WERI-Rb-1 (cell line): ENCODE measurements around the gene CD80.
"Not testable (repeated sequence)": the region's sequence is repeated elsewhere in the genome, so short reads cannot be mapped to it uniquely, and the experiment has no call there.

Source experiments
- DNase-seq: peaks from one replicate; pipeline ENCODE4 v3.0.0-alpha.2; 2020
- H3K27ac ChIP-seq: fragments of 250-450 bp; sonication (Bioruptor Pico); 2 replicates; pipeline ENCODE4 v1.5.1; 2020; ENCODE audit warnings: mild to moderate bottlenecking, moderate library complexity
- H3K27me3 ChIP-seq: fragments of 250-450 bp; sonication (Bioruptor Pico); 2 replicates; pipeline ENCODE4 v1.5.1; 2021; ENCODE audit warnings: mild to moderate bottlenecking, low read depth, moderate library complexity; ENCODE audit not compliant: insufficient read depth, severe bottlenecking
- H3K36me3 ChIP-seq: fragments of 250-450 bp; sonication (Bioruptor Pico); 2 replicates; pipeline ENCODE4 v1.5.1; 2020; ENCODE audit warnings: mild to moderate bottlenecking, moderate library complexity
- H3K4me3 ChIP-seq: 2 replicates; pipeline ENCODE4 v1.5.1; 2011; ENCODE audit warnings: low read depth, mild to moderate bottlenecking, control low read depth, low read length
- H3K9me3 ChIP-seq: fragments of 250-450 bp; sonication (Bioruptor Pico); 2 replicates; pipeline ENCODE4 v1.5.1; 2021; ENCODE audit warnings: mild to moderate bottlenecking, moderate library complexity; ENCODE audit not compliant: severe bottlenecking
- TF ChIP-seq, protein P1 (sequence below): IDR thresholded peaks from 2 replicates; pipeline ENCODE4 v1.5.1; 2011; ENCODE audit warnings: low read depth, mild to moderate bottlenecking, control low read depth, inconsistent platforms, low read length

Gene CD80

GRCh38 chr3:119555929-119556328 is 3.5 kb downstream of the CD80 start:
- H3K27ac ChIP-seq = no peak overlapping the region
- H3K36me3 ChIP-seq = no peaks in the 10 kb centered on the region
- H3K4me3 ChIP-seq = no peak overlapping the region
- no peaks in the 10 kb centered on the region for H3K9me3 ChIP-seq
- TF ChIP-seq, protein P1, sequence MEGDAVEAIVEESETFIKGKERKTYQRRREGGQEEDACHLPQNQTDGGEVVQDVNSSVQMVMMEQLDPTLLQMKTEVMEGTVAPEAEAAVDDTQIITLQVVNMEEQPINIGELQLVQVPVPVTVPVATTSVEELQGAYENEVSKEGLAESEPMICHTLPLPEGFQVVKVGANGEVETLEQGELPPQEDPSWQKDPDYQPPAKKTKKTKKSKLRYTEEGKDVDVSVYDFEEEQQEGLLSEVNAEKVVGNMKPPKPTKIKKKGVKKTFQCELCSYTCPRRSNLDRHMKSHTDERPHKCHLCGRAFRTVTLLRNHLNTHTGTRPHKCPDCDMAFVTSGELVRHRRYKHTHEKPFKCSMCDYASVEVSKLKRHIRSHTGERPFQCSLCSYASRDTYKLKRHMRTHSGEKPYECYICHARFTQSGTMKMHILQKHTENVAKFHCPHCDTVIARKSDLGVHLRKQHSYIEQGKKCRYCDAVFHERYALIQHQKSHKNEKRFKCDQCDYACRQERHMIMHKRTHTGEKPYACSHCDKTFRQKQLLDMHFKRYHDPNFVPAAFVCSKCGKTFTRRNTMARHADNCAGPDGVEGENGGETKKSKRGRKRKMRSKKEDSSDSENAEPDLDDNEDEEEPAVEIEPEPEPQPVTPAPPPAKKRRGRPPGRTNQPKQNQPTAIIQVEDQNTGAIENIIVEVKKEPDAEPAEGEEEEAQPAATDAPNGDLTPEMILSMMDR = no peak
- DNase-seq = no peak
- peaks cover 21% of the 10 kb centered on the region for H3K27me3 ChIP-seq

- Histone ChIP-seq H3K9me3 (no peaks in the 10 kb centered on the region), H3K27me3 (peaks cover 21% of the 10 kb centered on the region), H3K36me3 (no peaks in the 10 kb centered on the region), H3K4me3 (no peak overlapping the region), H3K27ac (no peak overlapping the region)
- DNase-seq = no peak
- TF ChIP-seq, protein P1 = no peak
Measured at GRCh38 chr3:119555309-119555735, 4.1 kb downstream of the CD80 start.

- no peak for DNase-seq
- TF ChIP-seq, protein P1 = no peak
- Histone ChIP-seq H3K27me3 (peaks cover 21% of the 10 kb centered on the region), H3K9me3 (no peaks in the 10 kb centered on the region), H3K4me3 (no peak overlapping the region), H3K27ac (no peak overlapping the region), H3K36me3 (no peaks in the 10 kb centered on the region)
Measured at GRCh38 chr3:119553823-119554415, 5.5 kb downstream of the CD80 start.

DNA sequence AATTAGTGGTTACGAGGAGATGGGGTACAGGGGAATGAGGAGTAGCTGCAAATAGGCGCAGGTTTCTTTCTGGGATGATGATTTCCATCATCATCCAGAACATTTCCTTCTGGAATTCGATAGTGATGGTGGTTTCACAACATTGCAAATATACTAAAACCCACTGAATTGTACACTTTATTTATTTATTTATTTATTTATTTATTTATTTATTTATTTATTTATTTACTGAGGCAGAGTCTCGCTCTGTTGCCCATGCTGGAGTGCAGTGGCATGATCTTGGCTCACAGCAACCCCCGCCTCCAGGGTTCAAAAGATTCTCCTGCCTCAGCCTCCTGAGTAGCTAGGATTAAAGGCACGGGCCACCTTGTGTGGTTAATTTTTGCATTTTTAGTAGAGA is 6.5 kb downstream of the CD80 start:
- not testable (repeated sequence) for H3K9me3 ChIP-seq, H3K4me3 ChIP-seq, H3K27ac ChIP-seq, DNase-seq, H3K36me3 ChIP-seq
- peaks cover 17% of the 10 kb centered on the region for H3K27me3 ChIP-seq

DNA sequence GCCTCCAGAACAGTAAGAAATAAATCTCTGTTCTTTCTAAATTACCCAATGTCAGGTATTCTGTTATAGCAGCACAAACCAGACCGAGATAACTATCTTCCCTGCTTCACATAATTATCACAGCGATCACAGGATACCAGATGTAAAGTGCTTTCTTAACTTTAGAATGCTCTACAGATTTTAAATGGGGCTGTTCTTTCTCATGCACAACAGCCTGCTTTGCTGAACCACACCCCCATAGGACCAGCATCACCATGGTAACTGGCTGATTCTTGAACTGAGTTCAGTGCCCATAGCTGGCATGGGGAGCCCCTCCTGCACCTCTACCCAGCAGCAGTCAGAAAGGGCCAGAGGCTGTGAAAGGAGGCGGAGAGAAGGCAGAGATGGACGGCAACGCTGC is 7.8 kb downstream of the CD80 start:
- H3K27ac ChIP-seq = no peak overlapping the region
- peaks cover 9% of the 10 kb centered on the region for H3K27me3 ChIP-seq
- H3K4me3 ChIP-seq = no peak overlapping the region
- no peak for DNase-seq
- no peaks in the 10 kb centered on the region for H3K9me3 ChIP-seq
- no peaks in the 10 kb centered on the region for H3K36me3 ChIP-seq
- TF ChIP-seq, protein P1 = no peak

DNA sequence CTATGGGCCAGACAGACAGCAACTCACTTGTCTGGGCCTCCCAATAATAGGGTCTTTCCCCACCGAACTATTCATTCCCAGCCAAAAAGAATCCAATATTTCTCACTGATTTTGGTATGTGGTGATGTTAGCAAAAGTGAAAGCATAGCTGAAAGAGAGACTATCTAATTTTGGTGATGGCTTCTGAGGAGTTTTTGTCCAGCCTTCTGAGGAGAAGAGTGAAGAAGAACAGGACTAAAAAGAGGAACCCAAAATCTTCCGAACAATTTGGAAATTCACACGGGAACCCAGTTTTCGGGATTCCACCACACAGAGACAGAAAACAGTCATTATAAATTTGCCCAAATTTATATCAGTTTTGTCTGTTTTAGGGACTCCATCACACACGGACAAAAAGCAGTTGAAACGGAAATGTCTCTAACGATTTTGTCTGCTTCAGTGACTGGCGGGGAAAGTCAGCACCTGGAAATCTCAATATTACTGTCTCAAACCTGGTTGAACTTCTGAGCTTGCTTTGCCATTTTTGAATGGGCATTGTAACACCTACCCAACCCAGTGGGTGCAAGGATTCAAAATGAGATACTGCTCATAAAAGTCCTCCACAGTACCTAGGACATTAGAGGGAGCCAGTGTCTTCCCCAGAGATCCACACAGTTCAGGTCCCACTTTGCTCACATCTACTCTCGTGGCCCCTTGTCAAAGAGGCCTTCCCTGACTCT is 9.1 kb downstream of the CD80 start:
- TF ChIP-seq, protein P1 = no peak
- H3K9me3 ChIP-seq = no peaks in the 10 kb centered on the region
- no peak for DNase-seq
- no peaks in the 10 kb centered on the region for H3K36me3 ChIP-seq
- no peak overlapping the region for H3K27ac ChIP-seq
- no peak overlapping the region for H3K4me3 ChIP-seq
- no peaks in the 10 kb centered on the region for H3K27me3 ChIP-seq
